GM19455 (cell line): ENCODE data around the gene JPT1.

Source experiments
- ATAC-seq: cut with Tn5 transposase; IDR thresholded peaks from one replicate; pipeline ENCODE4 v1.9.1; 2021; ENCODE audit not compliant: unreplicated experiment

Gene JPT1

GRCh38 chr17:75108193-75108592 lies 46.1 kb downstream of the JPT1 start:
- ATAC-seq = no peak

GRCh38 chr17:75105126-75106080 lies 48.9 kb downstream of the JPT1 start:
- no peak for ATAC-seq

GRCh38 chr17:75103601-75104554 lies 50.4 kb downstream of the JPT1 start:
- no peak for ATAC-seq

- no peak for ATAC-seq
Measured at GRCh38 chr17:75102385-75102821, 51.9 kb downstream of the JPT1 start.

- no peak for ATAC-seq
Measured at GRCh38 chr17:75099881-75100595, 54.3 kb downstream of the JPT1 start.

- ATAC-seq = no peak
Measured at GRCh38 chr17:75098861-75099260, 55.5 kb downstream of the JPT1 start.

GRCh38 chr17:75097865-75098264 lies 56.4 kb downstream of the JPT1 start:
- no peak for ATAC-seq

GRCh38 chr17:75096082-75096625 lies 58.2 kb downstream of the JPT1 start:
- no peak for ATAC-seq

GRCh38 chr17:75094871-75095399 lies 59.4 kb downstream of the JPT1 start:
- ATAC-seq = no peak

GRCh38 chr17:75093548-75094158 lies 60.7 kb downstream of the JPT1 start:
- no peak for ATAC-seq

GRCh38 chr17:75091855-75092327 lies 62.4 kb downstream of the JPT1 start:
- no peak for ATAC-seq

GRCh38 chr17:75090871-75091854 lies 63.1 kb downstream of the JPT1 start:
- no peak for ATAC-seq

GRCh38 chr17:75088465-75089417 lies 65.6 kb downstream of the JPT1 start:
- ATAC-seq = no peak

GRCh38 chr17:75087558-75088453 lies 66.5 kb downstream of the JPT1 start, which contains the start of gene SLC16A5:
TSS of gene SLC16A5 (plus strand) at chr17:75087954. CDS start at chr17:75093637, 5,683 bp downstream.
- no peak for ATAC-seq

- no peak for ATAC-seq
Measured at GRCh38 chr17:75087182-75087557, 67.1 kb downstream of the JPT1 start.

- ATAC-seq = no peak
Measured at GRCh38 chr17:75086496-75087181, 67.7 kb downstream of the JPT1 start.
